SK-N-SH (cell line): ENCODE results near the gene CDH13. TPM values are rescaled to one million over a fixed set of nuclear protein-coding genes. Genes with fewer than 3 reads are reported as not detected.

Experiments
- CTCF ChIA-PET: fragments of 300-600, 350-600 bp; formaldehyde crosslinking; extraction: SDS; loops from one replicate; lab custom pipeline; 2021; lab: Yijun Ruan, JAX
- POLR2A ChIA-PET: fragments of 350-600 bp; sonication (Branson Sonifier 250); formaldehyde crosslinking; extraction: SDS; loops from one replicate; lab custom pipeline; 2020; ENCODE audit warnings: antibody characterized with exemption, inconsistent platforms; lab: Yijun Ruan, JAX
- DNase-seq: peaks from one replicate; pipeline ENCODE4 v3.0.0; 2012
- H2AFZ ChIP-seq: fragments of 200-600 bp; sonication (generic); 2 replicates; pipeline ENCODE4 v1.8.1; 2016; ENCODE audit warnings: antibody characterized with exemption, mild to moderate bottlenecking, low read depth
- H3F3A ChIP-seq: fragments of 200-600 bp; sonication (generic); replicated peaks from 2 replicates; pipeline ENCODE3; 2016; ENCODE audit warnings: antibody characterized with exemption, mild to moderate bottlenecking; ENCODE audit not compliant: insufficient read depth
- H3K27ac ChIP-seq, 2 experiments: fragments of 200-500 bp in 1 of 2; fragments of 200-600 bp in 1 of 2; sonication (Bioruptor generic) in 1 of 2; sonication (generic), shearing (Covaris generic) in 1 of 2; 2 replicates each; pipeline versions ENCODE4 v1.5.1 to v1.6.1; 2014 to 2016; ENCODE audit warnings: low read depth in 2 of 2, inconsistent platforms in 1 of 2, low read length in 1 of 2, mild to moderate bottlenecking in 1 of 2, mixed read lengths in 1 of 2
- H3K27me3 ChIP-seq: fragments of 200-600 bp; sonication (generic), shearing (Covaris generic); 2 replicates; pipeline ENCODE4 v1.6.1; 2016; ENCODE audit warnings: mixed run types; ENCODE audit not compliant: insufficient read depth
- H3K36me3 ChIP-seq, 2 experiments: fragments of 200-500 bp in 1 of 2; fragments of 200-600 bp in 1 of 2; sonication (Bioruptor generic) in 1 of 2; sonication (generic) in 1 of 2; replicated peaks in 1 of 2; 2 replicates each; pipeline versions ENCODE3 to v1.5.1; 2014 to 2016; ENCODE audit warnings: low read length in 1 of 2, mild to moderate bottlenecking in 1 of 2; ENCODE audit not compliant: insufficient read depth in 2 of 2, control insufficient read depth in 1 of 2
- H3K4me1 ChIP-seq, 2 experiments: fragments of 200-500 bp in 1 of 2; fragments of 200-600 bp in 1 of 2; sonication (Bioruptor generic) in 1 of 2; sonication (generic), shearing (Covaris generic) in 1 of 2; 2 replicates each; pipeline versions ENCODE4 v1.5.1 to v1.6.1; 2014 to 2016; ENCODE audit warnings: low read depth in 1 of 2, low read length in 1 of 2, mixed run types in 1 of 2; ENCODE audit not compliant: insufficient read depth in 2 of 2, control insufficient read depth in 1 of 2
- H3K4me2 ChIP-seq: fragments of 200-600 bp; sonication (generic), shearing (Covaris generic); 2 replicates; pipeline ENCODE4 v1.6.1; 2017; ENCODE audit warnings: mixed run types
- H3K4me3 ChIP-seq, 2 experiments: fragments of 200-500 bp in 1 of 2; fragments of 200-600 bp in 1 of 2; sonication (Bioruptor generic) in 1 of 2; sonication (generic), shearing (Covaris generic) in 1 of 2; 2 replicates each; pipeline versions ENCODE4 v1.5.1 to v1.8.1; 2014 to 2016; ENCODE audit warnings: low read depth in 2 of 2, inconsistent platforms in 1 of 2, low read length in 1 of 2, mild to moderate bottlenecking in 1 of 2, mixed read lengths in 1 of 2, moderate library complexity in 1 of 2
- H3K79me2 ChIP-seq: fragments of 200-600 bp; sonication (generic); 2 replicates; pipeline ENCODE4 v1.8.1; 2017; ENCODE audit warnings: mild to moderate bottlenecking; ENCODE audit not compliant: insufficient read depth
- H3K9ac ChIP-seq: fragments of 200-600 bp; sonication (generic); 2 replicates; pipeline ENCODE4 v1.6.1; 2017; ENCODE audit warnings: mixed run types
- H3K9me2 ChIP-seq: fragments of 200-600 bp; sonication (generic); 2 replicates; pipeline ENCODE4 v1.6.1; 2017; ENCODE audit warnings: mixed run types
- H3K9me3 ChIP-seq: fragments of 200-600 bp; sonication (generic); 2 replicates; pipeline ENCODE4 v1.6.1; 2017; ENCODE audit warnings: mixed run types, mild to moderate bottlenecking, moderate library complexity
- H4K20me1 ChIP-seq: fragments of 200-600 bp; sonication (generic); 2 replicates; pipeline ENCODE4 v1.6.1; 2017; ENCODE audit warnings: mild to moderate bottlenecking, mixed run types; ENCODE audit not compliant: insufficient read depth
- CHD2 ChIP-seq: fragments of 150-350 bp; IDR thresholded peaks from 2 replicates; pipeline ENCODE4 v1.6.1; 2018; ENCODE audit warnings: low read length; ENCODE audit not compliant: partially characterized antibody
- EZH2phosphoT487 ChIP-seq: fragments of 200-600 bp; sonication (generic); IDR thresholded peaks from 2 replicates; pipeline ENCODE4 v1.6.1; 2017; ENCODE audit warnings: low read depth, mixed run types, mild to moderate bottlenecking, antibody characterized with exemption, moderate library complexity, borderline replicate concordance
- FOSL2 ChIP-seq: IDR thresholded peaks from 2 replicates; pipeline ENCODE4 v1.4.0; 2012; ENCODE audit warnings: low read depth, mild to moderate bottlenecking, moderate library complexity, borderline replicate concordance
- FOXM1 ChIP-seq: IDR thresholded peaks from 2 replicates; pipeline ENCODE4 v1.4.0; 2012; ENCODE audit warnings: low read depth, mild to moderate bottlenecking
- GABPA ChIP-seq: IDR thresholded peaks from 2 replicates; pipeline ENCODE4 v1.4.0; 2012; ENCODE audit warnings: low read depth, mild to moderate bottlenecking
- GATA2 ChIP-seq: sonication (generic); formaldehyde crosslinking; IDR thresholded peaks from 2 replicates; pipeline ENCODE4 v1.5.0; 2020; ENCODE audit warnings: mild to moderate bottlenecking, missing genetic modification reagents
- MEF2A ChIP-seq: IDR thresholded peaks from 2 replicates; pipeline ENCODE4 v1.4.0; 2012; ENCODE audit warnings: low read depth, borderline replicate concordance
- NFIC ChIP-seq: IDR thresholded peaks from 2 replicates; pipeline ENCODE4 v1.4.0; 2012; ENCODE audit warnings: borderline replicate concordance
- POLR2AphosphoS5 ChIP-seq: IDR thresholded peaks from 2 replicates; pipeline ENCODE4 v1.6.1; 2012; ENCODE audit warnings: low read depth, low read length
- REST ChIP-seq: IDR thresholded peaks from 2 replicates; pipeline ENCODE4 v1.6.1; 2012; ENCODE audit warnings: mild to moderate bottlenecking, low read depth, low read length, moderate library complexity
- RFX5 ChIP-seq: IDR thresholded peaks from 2 replicates; pipeline ENCODE4 v1.6.1; 2012; ENCODE audit warnings: mild to moderate bottlenecking, improper control_type of control experiment, low read length
- TAF1 ChIP-seq: IDR thresholded peaks from 2 replicates; pipeline ENCODE4 v1.6.1; 2012; ENCODE audit warnings: low read depth, mild to moderate bottlenecking, low read length, moderate library complexity, borderline replicate concordance
- USF1 ChIP-seq: IDR thresholded peaks from 2 replicates; pipeline ENCODE4 v1.4.0; 2012; ENCODE audit warnings: low read depth, borderline replicate concordance
- WGBS: methylation state at CpG from one replicate; pipeline ENCODE4 v1.1.6; 2017; ENCODE audit warnings: low lambda C conversion rate; 5-methylcytosine and 5-hydroxymethylcytosine counted together
- polyA plus RNA-seq, 3 experiments: library from polyadenylated mRNA; depleted of rRNA; stranded (reverse); fragments of >200 nt; gene quantifications; 2 replicates each; pipeline ENCODE4 v1.2.3, GENCODE V29; 2012

The CDH13 gene
- polyA plus RNA-seq, 1 of the 3 experiments (the other 2 are of a cell fraction): 93.0 TPM

GRCh38 chr16:82703161-82703560 is 76.4 kb downstream of the CDH13 start (continued):
- TF ChIP-seq NFIC (no peak), POLR2AphosphoS5 (no peak), USF1 (no peak), CHD2 (no peak), FOSL2 (no peak), GABPA (no peak), MEF2A (no peak), RFX5 (no peak), GATA2 (CRISPR knock-in tag) (no peak), TAF1 (no peak)

- Histone ChIP-seq H3K9me3 (no peaks in the 10 kb centered on the region), H3K9ac (no peak overlapping the region), H3K9me2 (no peaks in the 10 kb centered on the region), H2AFZ (no peak overlapping the region), H3K27me3 (no peaks in the 10 kb centered on the region), H3K4me1 (peaks cover 0 to 25% of the 10 kb centered on the region in 2 experiments; a peak in 3 of 4 replicates), H3K79me2 (peaks cover 7% of the 10 kb centered on the region; the same call in 1 of the 2 replicates), H3K27ac (no peak overlapping the region), H3F3A (peaks cover 18% of the 10 kb centered on the region), H3K36me3 (no peaks in the 10 kb centered on the region)
- CTCF ChIA-PET: no interaction called here
- DNase-seq: no peak
- 30% methylated on average over 7 of the region's 7 CpGs for WGBS
- TF ChIP-seq FOXM1 (no peak), RFX5 (no peak), REST (peak; percentile 92), EZH2phosphoT487 (no peak)
- TF ChIP-seq, all 33 proteins: peak for 1
- Histone ChIP-seq H3K4me3 (no peak overlapping the region), H4K20me1 (no peaks in the 10 kb centered on the region), H3K4me2 (no peak overlapping the region)
- POLR2A ChIA-PET: no interaction called here
Observed at GRCh38 chr16:82703871-82704768, 77.4 kb downstream of the CDH13 start.
